H9 (cell line): ENCODE measurements around the gene ZNF765. TPM values are rescaled to one million over a fixed set of nuclear protein-coding genes. Genes with fewer than 3 reads are reported as not detected.

Source experiments
- DNase-seq: peaks from one replicate; pipeline ENCODE4 v3.0.0-alpha.2; 2017
- H2AFZ ChIP-seq: one replicate; pipeline ENCODE4 v1.6.1; 2013; ENCODE audit warnings: mild to moderate bottlenecking, low read length, control low read depth, moderate library complexity
- H2AK5ac ChIP-seq: 2 replicates; pipeline ENCODE4 v1.6.1; 2013; ENCODE audit warnings: low read length, control low read depth, mixed read lengths; ENCODE audit not compliant: insufficient read length
- H2BK120ac ChIP-seq: one replicate; pipeline ENCODE4 v1.6.1; 2013; ENCODE audit warnings: low read depth, mild to moderate bottlenecking, low read length, control low read depth, inconsistent platforms; ENCODE audit not compliant: poor library complexity, severe bottlenecking
- H2BK12ac ChIP-seq: 2 replicates; pipeline ENCODE4 v1.6.1; 2013; ENCODE audit warnings: low read length, control low read depth, mixed read lengths, low read depth; ENCODE audit not compliant: insufficient read length
- H2BK15ac ChIP-seq: 2 replicates; pipeline ENCODE4 v1.6.1; 2013; ENCODE audit warnings: low read depth, low read length, control low read depth
- H2BK20ac ChIP-seq: one replicate; pipeline ENCODE4 v1.6.1; 2013; ENCODE audit warnings: low read depth, mild to moderate bottlenecking, low read length, control low read depth, inconsistent platforms; ENCODE audit not compliant: poor library complexity, severe bottlenecking
- H2BK5ac ChIP-seq: 2 replicates; pipeline ENCODE4 v1.6.1; 2013; ENCODE audit warnings: low read length, control low read depth, mixed read lengths; ENCODE audit not compliant: insufficient read length
- H3K14ac ChIP-seq: 2 replicates; pipeline ENCODE4 v1.6.1; 2013; ENCODE audit warnings: low read length, control low read depth; ENCODE audit not compliant: insufficient read depth
- H3K18ac ChIP-seq: 2 replicates; pipeline ENCODE4 v1.6.1; 2013; ENCODE audit warnings: low read depth, mild to moderate bottlenecking, mixed read lengths, low read length, control low read depth; ENCODE audit not compliant: insufficient read length
- H3K23ac ChIP-seq: 2 replicates; pipeline ENCODE4 v1.6.1; 2013; ENCODE audit warnings: low read length, control low read depth, mixed read lengths, low read depth; ENCODE audit not compliant: insufficient read length
- H3K23me2 ChIP-seq: 2 replicates; pipeline ENCODE4 v1.6.1; 2013; ENCODE audit warnings: low read depth, mild to moderate bottlenecking, mixed read lengths, low read length, control low read depth; ENCODE audit not compliant: insufficient read length, poor library complexity, severe bottlenecking
- H3K27ac ChIP-seq: 2 replicates; pipeline ENCODE4 v1.5.1; 2013; ENCODE audit warnings: low read length, control low read depth, mixed read lengths, low read depth; ENCODE audit not compliant: insufficient read length
- H3K27me3 ChIP-seq: 2 replicates; pipeline ENCODE4 v1.6.1; 2013; ENCODE audit warnings: low read length, control low read depth, inconsistent platforms; ENCODE audit not compliant: insufficient read depth
- H3K4ac ChIP-seq: 2 replicates; pipeline ENCODE4 v1.6.1; 2013; ENCODE audit warnings: low read depth, mild to moderate bottlenecking, control low read depth, inconsistent platforms, low read length, moderate library complexity
- H3K4me1 ChIP-seq: 2 replicates; pipeline ENCODE4 v1.6.1; 2013; ENCODE audit warnings: low read length, control low read depth, inconsistent platforms; ENCODE audit not compliant: insufficient read depth
- H3K4me2 ChIP-seq: 2 replicates; pipeline ENCODE4 v1.6.1; 2013; ENCODE audit warnings: low read length, control low read depth, mixed read lengths; ENCODE audit not compliant: insufficient read length, insufficient read depth
- H3K56ac ChIP-seq: 2 replicates; pipeline ENCODE4 v1.6.1; 2013; ENCODE audit warnings: low read depth, mild to moderate bottlenecking, mixed read lengths, low read length, control low read depth; ENCODE audit not compliant: insufficient read length
- H3K79me1 ChIP-seq: 2 replicates; pipeline ENCODE4 v1.6.1; 2013; ENCODE audit warnings: low read depth, mild to moderate bottlenecking, moderate library complexity, low read length, control low read depth, inconsistent platforms; ENCODE audit not compliant: insufficient read depth, poor library complexity, severe bottlenecking
- H3K79me2 ChIP-seq: 2 replicates; pipeline ENCODE4 v1.6.1; 2013; ENCODE audit warnings: low read length, control low read depth, inconsistent platforms; ENCODE audit not compliant: insufficient read depth
- H3K9ac ChIP-seq: 2 replicates; pipeline ENCODE4 v1.6.1; 2013; ENCODE audit warnings: low read length, control low read depth, mixed read lengths; ENCODE audit not compliant: insufficient read length; ENCODE audit errors: extremely low read depth
- H3K9me3 ChIP-seq: one replicate; pipeline ENCODE4 v1.6.1; 2013; ENCODE audit warnings: low read depth, low read length, inconsistent platforms; ENCODE audit not compliant: control insufficient read depth
- H3T11ph ChIP-seq: one replicate; pipeline ENCODE4 v1.6.1; 2013; ENCODE audit warnings: mild to moderate bottlenecking, low read length, control low read depth, inconsistent platforms
- H4K20me1 ChIP-seq: one replicate; pipeline ENCODE4 v1.6.1; 2013; ENCODE audit not compliant: control insufficient read depth, insufficient read length, insufficient read depth
- H4K5ac ChIP-seq: 2 replicates; pipeline ENCODE4 v1.6.1; 2013; ENCODE audit warnings: low read depth, mild to moderate bottlenecking, mixed read lengths, low read length, control low read depth; ENCODE audit not compliant: insufficient read length
- H4K8ac ChIP-seq: replicated peaks from 2 replicates; pipeline ENCODE4 v1.6.1; 2013; ENCODE audit warnings: low read length, control low read depth, mixed read lengths, low read depth; ENCODE audit not compliant: insufficient read length
- H4K91ac ChIP-seq: 2 replicates; pipeline ENCODE4 v1.6.1; 2013; ENCODE audit warnings: low read depth, mild to moderate bottlenecking, moderate library complexity, mixed read lengths, low read length, control low read depth; ENCODE audit not compliant: insufficient read length
- H3K27ac Mint-ChIP-seq, 3 experiments: 2 replicates in 2 of 3; 3 replicates in 1 of 3; pipeline ENCODE4 v1.8.0; 2020 to 2021; ENCODE audit warnings: mixed read lengths in 3 of 3, mild to moderate bottlenecking in 1 of 3, moderate library complexity in 1 of 3
- H3K27me3 Mint-ChIP-seq: 2 replicates; pipeline ENCODE4 v1.8.0; 2021; ENCODE audit warnings: low read depth, mild to moderate bottlenecking, moderate library complexity, mixed read lengths
- H3K36me3 Mint-ChIP-seq, 3 experiments: 2 replicates in 2 of 3; 3 replicates in 1 of 3; pipeline ENCODE4 v1.8.0; 2020 to 2021; ENCODE audit warnings: low read depth in 3 of 3, mixed read lengths in 3 of 3; ENCODE audit not compliant: insufficient read depth in 1 of 3
- H3K4me1 Mint-ChIP-seq, 2 experiments: 2 replicates each; pipeline ENCODE4 v1.8.0; 2020; ENCODE audit warnings: mixed read lengths in 2 of 2
- H3K4me3 Mint-ChIP-seq, 2 experiments: 2 replicates in 1 of 2; 3 replicates in 1 of 2; pipeline ENCODE4 v1.8.0; 2020 to 2021; ENCODE audit warnings: mild to moderate bottlenecking in 2 of 2, mixed read lengths in 2 of 2, moderate library complexity in 1 of 2
- H3K9me3 Mint-ChIP-seq, 2 experiments: 2 replicates in 1 of 2; 3 replicates in 1 of 2; pipeline ENCODE4 v1.8.0; 2020; ENCODE audit warnings: mild to moderate bottlenecking in 2 of 2, mixed read lengths in 2 of 2, moderate library complexity in 1 of 2
- WGBS: extraction: QIAGEN DNeasy Blood & Tissue Kit; methylation state at CpG from one replicate; pipeline ENCODE4 v1.1.7; 2013; ENCODE audit warnings: missing lambda C conversion rate, low lambda C conversion rate, mixed read lengths; ENCODE audit not compliant: insufficient read length; ENCODE audit errors: extremely low coverage; 5-methylcytosine and 5-hydroxymethylcytosine counted together
- total RNA-seq: library from RNA; stranded (reverse); gene quantifications from 2 replicates; pipeline ENCODE4 v1.2.1, GENCODE V29; 2021
- TF ChIP-seq, protein P1 (sequence below): fragments of 200-600 bp; sonication (generic); conservative IDR thresholded peaks from 3 replicates; pipeline ENCODE4 v1.8.0; 2021; ENCODE audit warnings: antibody characterized with exemption, mild to moderate bottlenecking

Gene ZNF765
- total RNA-seq, 1 experiment from 2014 or later, result 20.4 TPM

DNA sequence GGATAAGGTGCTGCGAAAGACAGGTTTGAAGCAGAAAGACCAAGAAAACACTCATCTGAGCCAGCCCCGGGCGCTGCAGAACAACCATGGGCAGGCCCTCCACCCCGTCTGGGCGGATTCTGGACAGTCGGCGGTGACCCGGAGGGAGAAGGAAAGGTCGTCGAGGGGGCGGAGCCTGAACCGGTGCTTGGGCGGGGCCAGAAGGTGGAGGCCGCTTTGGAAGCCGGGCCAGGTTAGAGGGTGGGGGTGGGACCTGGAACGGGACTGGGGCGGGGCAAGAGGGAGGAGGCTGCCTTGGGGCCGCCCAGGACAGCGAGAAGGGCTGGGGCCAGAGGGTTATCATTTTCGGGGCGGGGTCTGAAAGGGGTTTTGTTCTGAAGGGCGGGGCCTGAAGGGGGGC, 5.0 kb upstream of the ZNF765 start:
- Histone ChIP-seq H3K79me1 (no peaks in the 10 kb centered on the region), H2AK5ac (no peak overlapping the region), H2BK120ac (no peak overlapping the region), H4K20me1 (no peaks in the 10 kb centered on the region), H3K27ac (no peak overlapping the region), H4K91ac (no peak overlapping the region), H3K9me3 (no peaks in the 10 kb centered on the region), H3K79me2 (no peaks in the 10 kb centered on the region), H4K5ac (no peak overlapping the region), H3K4me2 (no peak overlapping the region), H2BK15ac (no peak overlapping the region), H3T11ph (no peak overlapping the region), H3K14ac (no peak overlapping the region), H2BK12ac (no peak overlapping the region), H3K4me1 (peaks cover 3% of the 10 kb centered on the region; the same call in 1 of the 2 replicates), H3K18ac (no peak overlapping the region), H3K4ac (no peak overlapping the region), H2BK5ac (no peak overlapping the region), H4K8ac (no peak overlapping the region), H2AFZ (no peak overlapping the region), H2BK20ac (no peak overlapping the region), H3K9ac (no peak overlapping the region), H3K23me2 (peaks cover 6% of the 10 kb centered on the region), H3K23ac (no peak overlapping the region), H3K56ac (no peak overlapping the region), H3K27me3 (no peaks in the 10 kb centered on the region)
- H3K27ac Mint-ChIP-seq, result peak overlapping the region in 2 of 3 experiments; percentile 3 to 4; a peak in 2 of 7 replicates
- WGBS, result no CpG with 5 or more reads among the region's 22 CpGs
- peak; percentile 93 for DNase-seq
- H3K9me3 Mint-ChIP-seq, result peaks cover 11 to 20% of the 10 kb centered on the region in 2 experiments
- H3K27me3 Mint-ChIP-seq, result no peaks in the 10 kb centered on the region
- H3K36me3 Mint-ChIP-seq, result peaks cover 23 to 28% (median 25%) of the 10 kb centered on the region in 3 experiments
- TF ChIP-seq, protein P1, sequence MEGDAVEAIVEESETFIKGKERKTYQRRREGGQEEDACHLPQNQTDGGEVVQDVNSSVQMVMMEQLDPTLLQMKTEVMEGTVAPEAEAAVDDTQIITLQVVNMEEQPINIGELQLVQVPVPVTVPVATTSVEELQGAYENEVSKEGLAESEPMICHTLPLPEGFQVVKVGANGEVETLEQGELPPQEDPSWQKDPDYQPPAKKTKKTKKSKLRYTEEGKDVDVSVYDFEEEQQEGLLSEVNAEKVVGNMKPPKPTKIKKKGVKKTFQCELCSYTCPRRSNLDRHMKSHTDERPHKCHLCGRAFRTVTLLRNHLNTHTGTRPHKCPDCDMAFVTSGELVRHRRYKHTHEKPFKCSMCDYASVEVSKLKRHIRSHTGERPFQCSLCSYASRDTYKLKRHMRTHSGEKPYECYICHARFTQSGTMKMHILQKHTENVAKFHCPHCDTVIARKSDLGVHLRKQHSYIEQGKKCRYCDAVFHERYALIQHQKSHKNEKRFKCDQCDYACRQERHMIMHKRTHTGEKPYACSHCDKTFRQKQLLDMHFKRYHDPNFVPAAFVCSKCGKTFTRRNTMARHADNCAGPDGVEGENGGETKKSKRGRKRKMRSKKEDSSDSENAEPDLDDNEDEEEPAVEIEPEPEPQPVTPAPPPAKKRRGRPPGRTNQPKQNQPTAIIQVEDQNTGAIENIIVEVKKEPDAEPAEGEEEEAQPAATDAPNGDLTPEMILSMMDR, result no peak
- H3K4me3 Mint-ChIP-seq, result peak overlapping the region in 1 of 2 experiments; percentile 36; a peak in 2 of 5 replicates
- peaks cover 19 to 22% of the 10 kb centered on the region in 2 experiments for H3K4me1 Mint-ChIP-seq
